ENCODE results near the gene SLC26A5.

GRCh38 chr7:103344453-103345149 lies 101.4 kb downstream of the SLC26A5 start, which contains the start of gene DNAJC2:
- no peak for TF ChIP-seq CTCF (conservative IDR thresholded peaks at IDR 0.05; ENCODE audit: low read length)
- no peak for TF ChIP-seq EZH2phosphoT487 (IDR thresholded peaks at IDR 0.05; ENCODE audit: borderline replicate concordance)

Measured in Loucy (cell line).